Osteoblast (primary cell): Measurements from ENCODE around the gene C22orf31. TPM values are rescaled to one million over a fixed set of nuclear protein-coding genes. Genes with fewer than 3 reads are reported as not detected.

Experiments
- DNase-seq: peaks from one replicate; pipeline ENCODE4 v3.0.0; 2011; ENCODE audit warnings: low spot score, mixed read lengths; ENCODE audit not compliant: insufficient read length; ENCODE audit errors: missing footprints
- H2AFZ ChIP-seq: 2 replicates; pipeline ENCODE4 v1.6.0; 2011; ENCODE audit warnings: mild to moderate bottlenecking, low read length
- H3K27ac ChIP-seq: 2 replicates; pipeline ENCODE4 v1.5.1; 2011; ENCODE audit warnings: mild to moderate bottlenecking, low read depth, low read length, moderate library complexity
- H3K27me3 ChIP-seq: 2 replicates; pipeline ENCODE4 v1.6.0; 2012; ENCODE audit warnings: mild to moderate bottlenecking, control low read depth, inconsistent platforms, low read length, moderate library complexity; ENCODE audit not compliant: insufficient read depth
- H3K36me3 ChIP-seq: 2 replicates; pipeline ENCODE4 v1.5.1; 2011; ENCODE audit warnings: mild to moderate bottlenecking, low read length, control low read depth, moderate library complexity; ENCODE audit not compliant: insufficient read depth
- H3K4me1 ChIP-seq: 2 replicates; pipeline ENCODE4 v1.5.1; 2011; ENCODE audit warnings: mild to moderate bottlenecking, low read length, control low read depth, moderate library complexity; ENCODE audit not compliant: insufficient read depth
- H3K4me2 ChIP-seq: 2 replicates; pipeline ENCODE4 v1.6.0; 2011; ENCODE audit warnings: mild to moderate bottlenecking, low read length; ENCODE audit not compliant: insufficient read depth
- H3K4me3 ChIP-seq: fragments of 200-600 bp; sonication (generic); 3 replicates; pipeline ENCODE4 v1.5.1; 2012; ENCODE audit warnings: mild to moderate bottlenecking, low read length, inconsistent platforms; ENCODE audit not compliant: insufficient read depth
- H3K79me2 ChIP-seq: 2 replicates; pipeline ENCODE4 v1.6.0; 2012; ENCODE audit warnings: mild to moderate bottlenecking, low read length, control low read depth, inconsistent platforms; ENCODE audit not compliant: insufficient read depth
- H3K9me3 ChIP-seq: 2 replicates; pipeline ENCODE4 v1.5.1; 2011; ENCODE audit warnings: low read depth, low read length, control low read depth
- H4K20me1 ChIP-seq: 2 replicates; pipeline ENCODE4 v1.6.0; 2012; ENCODE audit warnings: mild to moderate bottlenecking, low read length, control low read depth; ENCODE audit not compliant: insufficient read depth
- total RNA-seq: library from RNA; depleted of rRNA; stranded (reverse); fragments of >200 nt; gene quantifications from 2 replicates; pipeline ENCODE4 v1.2.3, GENCODE V29; 2012
- TF ChIP-seq, protein P1 (sequence below): IDR thresholded peaks from 2 replicates; pipeline ENCODE4 v1.5.1; 2011; ENCODE audit warnings: mild to moderate bottlenecking, low read depth, low read length, moderate library complexity; ENCODE audit errors: extremely low read depth

The C22orf31 gene
- total RNA-seq, 1 donor = not detected

DNA sequence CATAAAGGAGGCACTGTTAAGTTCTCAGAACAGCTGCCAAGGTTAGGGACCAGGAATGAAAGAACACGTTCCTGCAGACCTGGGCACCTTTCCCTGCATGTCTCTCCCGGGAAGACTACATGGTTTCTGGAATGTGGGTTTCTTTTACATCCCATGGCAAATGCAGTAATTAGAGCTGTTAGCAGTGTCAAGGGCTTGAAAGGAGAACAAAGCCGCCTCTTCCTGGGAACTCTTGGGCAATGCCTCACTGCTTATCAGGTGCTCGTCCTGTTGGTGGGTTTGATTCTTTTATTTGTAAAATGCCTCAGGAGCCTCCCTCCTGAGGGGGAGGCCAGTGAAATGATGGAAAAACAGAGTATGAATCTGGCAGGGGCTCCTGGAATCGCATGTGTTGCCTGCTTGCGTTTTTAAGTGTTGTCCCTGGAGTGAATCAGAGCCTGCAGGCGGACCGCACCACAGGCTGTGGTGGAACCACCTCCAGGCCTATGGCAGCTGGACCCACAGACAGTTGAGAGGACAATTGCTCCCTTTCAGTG lies 723 bp upstream of the C22orf31 start:
- Histone ChIP-seq H3K4me2 (no peak overlapping the region), H3K4me3 (no peak overlapping the region), H3K9me3 (no peaks in the 10 kb centered on the region), H3K27ac (no peak overlapping the region), H3K36me3 (no peaks in the 10 kb centered on the region), H4K20me1 (no peaks in the 10 kb centered on the region), H2AFZ (no peak overlapping the region), H3K79me2 (no peaks in the 10 kb centered on the region), H3K27me3 (peaks cover 2% of the 10 kb centered on the region), H3K4me1 (no peaks in the 10 kb centered on the region)
- TF ChIP-seq, protein P1, sequence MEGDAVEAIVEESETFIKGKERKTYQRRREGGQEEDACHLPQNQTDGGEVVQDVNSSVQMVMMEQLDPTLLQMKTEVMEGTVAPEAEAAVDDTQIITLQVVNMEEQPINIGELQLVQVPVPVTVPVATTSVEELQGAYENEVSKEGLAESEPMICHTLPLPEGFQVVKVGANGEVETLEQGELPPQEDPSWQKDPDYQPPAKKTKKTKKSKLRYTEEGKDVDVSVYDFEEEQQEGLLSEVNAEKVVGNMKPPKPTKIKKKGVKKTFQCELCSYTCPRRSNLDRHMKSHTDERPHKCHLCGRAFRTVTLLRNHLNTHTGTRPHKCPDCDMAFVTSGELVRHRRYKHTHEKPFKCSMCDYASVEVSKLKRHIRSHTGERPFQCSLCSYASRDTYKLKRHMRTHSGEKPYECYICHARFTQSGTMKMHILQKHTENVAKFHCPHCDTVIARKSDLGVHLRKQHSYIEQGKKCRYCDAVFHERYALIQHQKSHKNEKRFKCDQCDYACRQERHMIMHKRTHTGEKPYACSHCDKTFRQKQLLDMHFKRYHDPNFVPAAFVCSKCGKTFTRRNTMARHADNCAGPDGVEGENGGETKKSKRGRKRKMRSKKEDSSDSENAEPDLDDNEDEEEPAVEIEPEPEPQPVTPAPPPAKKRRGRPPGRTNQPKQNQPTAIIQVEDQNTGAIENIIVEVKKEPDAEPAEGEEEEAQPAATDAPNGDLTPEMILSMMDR = no peak
- peak; percentile 60 for DNase-seq

DNA sequence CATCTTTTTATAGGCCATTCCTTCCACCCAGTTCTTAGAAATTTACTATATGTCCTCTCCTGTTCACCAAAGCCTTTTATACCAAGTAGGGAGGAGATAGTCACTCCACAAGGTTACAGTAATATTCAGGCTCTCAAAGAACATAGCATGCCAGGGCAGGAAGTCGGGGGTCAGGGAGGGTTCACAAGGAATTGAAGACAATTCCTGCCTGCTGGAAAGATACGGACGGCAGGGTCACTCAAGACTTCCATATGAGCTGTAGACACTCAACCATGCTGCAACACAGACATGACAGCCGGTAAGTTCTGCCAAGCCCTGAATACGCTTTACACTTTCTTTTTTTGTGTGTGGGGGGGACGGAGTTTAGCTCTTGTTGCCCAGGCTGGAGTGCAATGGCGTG lies 700 bp downstream of the C22orf31 start:
- Histone ChIP-seq H3K36me3 (no peaks in the 10 kb centered on the region), H3K27me3 (no peaks in the 10 kb centered on the region), H3K9me3 (no peaks in the 10 kb centered on the region), H3K27ac (no peak overlapping the region), H2AFZ (no peak overlapping the region), H3K79me2 (no peaks in the 10 kb centered on the region), H4K20me1 (no peaks in the 10 kb centered on the region), H3K4me2 (no peak overlapping the region), H3K4me1 (no peaks in the 10 kb centered on the region), H3K4me3 (no peak overlapping the region)
- DNase-seq = no peak
- TF ChIP-seq, protein P1 = no peak

DNA sequence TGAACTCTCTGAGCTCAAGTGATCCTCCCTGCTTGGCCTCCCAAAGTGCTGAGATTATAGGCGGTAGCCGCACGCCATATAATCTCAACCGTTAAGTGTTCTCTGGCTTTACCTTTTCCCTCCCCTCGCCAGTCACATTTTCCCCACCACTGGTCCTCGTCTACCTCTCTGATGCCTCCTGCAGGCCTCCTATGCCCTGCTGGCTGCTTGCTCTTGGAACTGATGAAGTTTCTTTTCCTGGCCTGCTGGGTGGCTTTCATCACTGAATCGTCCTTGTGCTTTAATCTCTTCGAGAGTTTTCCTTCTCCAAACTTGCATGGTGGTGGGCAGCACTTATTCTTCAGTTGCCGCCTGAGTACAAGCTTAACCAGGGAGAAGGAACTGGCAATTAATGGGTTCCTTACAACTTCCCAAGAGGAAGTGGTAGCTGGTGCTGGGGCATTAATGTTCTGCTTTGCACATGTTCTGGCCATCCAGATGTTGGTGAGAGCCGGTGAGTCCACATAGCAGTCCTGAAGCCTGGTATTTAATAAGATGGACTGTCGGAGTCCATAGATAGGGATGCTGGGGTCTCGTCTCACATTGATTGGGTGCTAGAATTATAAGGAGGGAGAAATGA lies 1.3 kb downstream of the C22orf31 start:
- H3K27me3 ChIP-seq = no peaks in the 10 kb centered on the region
- DNase-seq = no peak
- no peaks in the 10 kb centered on the region for H3K36me3 ChIP-seq

DNA sequence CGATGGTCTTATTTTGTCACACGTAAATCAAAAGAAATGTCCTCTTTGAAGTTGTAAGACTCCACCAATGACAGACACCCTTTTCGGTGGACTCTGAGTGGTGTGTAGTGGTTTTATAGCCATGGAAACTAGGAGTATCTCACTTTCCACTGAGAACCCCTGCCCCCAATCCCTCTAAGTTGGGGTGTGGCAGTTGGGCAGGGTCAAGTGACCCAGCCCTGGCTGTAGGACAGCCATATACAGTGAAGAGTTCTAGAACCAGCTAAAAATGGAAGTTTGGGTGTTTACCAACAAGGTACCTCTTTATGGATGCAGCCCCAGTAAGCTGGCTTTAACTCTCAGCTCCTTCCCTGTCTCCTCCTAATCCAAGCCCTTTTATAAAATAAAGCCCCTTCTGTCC lies 5.2 kb downstream of the C22orf31 start:
- DNase-seq = no peak
- Histone ChIP-seq H2AFZ (no peak overlapping the region), H4K20me1 (no peaks in the 10 kb centered on the region), H3K36me3 (no peaks in the 10 kb centered on the region), H3K4me2 (no peak overlapping the region), H3K9me3 (no peaks in the 10 kb centered on the region), H3K27ac (no peak overlapping the region), H3K27me3 (no peaks in the 10 kb centered on the region), H3K4me1 (no peaks in the 10 kb centered on the region), H3K79me2 (no peaks in the 10 kb centered on the region), H3K4me3 (no peak overlapping the region)
- TF ChIP-seq, protein P1 = no peak

More for the DNA sequence above, 1.3 kb downstream of the C22orf31 start:
- Histone ChIP-seq H3K79me2 (no peaks in the 10 kb centered on the region), H4K20me1 (no peaks in the 10 kb centered on the region), H3K9me3 (no peaks in the 10 kb centered on the region), H2AFZ (no peak overlapping the region), H3K4me2 (no peak overlapping the region), H3K4me3 (no peak overlapping the region), H3K27ac (no peak overlapping the region), H3K4me1 (no peaks in the 10 kb centered on the region)
- TF ChIP-seq, protein P1 = no peak
